CD1c-positive myeloid dendritic cell (primary cell): Measurements from ENCODE around the gene RASGRF2.
A peak's percentile ranks its signal among the peaks of the same experiment; 100 is the strongest.

Source experiments
- DNase-seq: peaks from one replicate; pipeline ENCODE4 v3.0.0-alpha.2; 2016; ENCODE audit errors: extremely low spot score

The RASGRF2 gene

GRCh38 chr5:81177061-81177460, 216.9 kb downstream of the RASGRF2 start:
- DNase-seq = no peak

- no peak for DNase-seq
Measured at GRCh38 chr5:81179959-81180358, 219.8 kb downstream of the RASGRF2 start.

- no peak for DNase-seq
Measured at GRCh38 chr5:81180780-81181460, 220.8 kb downstream of the RASGRF2 start.

GRCh38 chr5:81181576-81182316, 221.6 kb downstream of the RASGRF2 start:
- no peak for DNase-seq

- no peak for DNase-seq
Measured at GRCh38 chr5:81182396-81183390, 222.5 kb downstream of the RASGRF2 start.

- DNase-seq = no peak
Measured at GRCh38 chr5:81183811-81184748, 223.9 kb downstream of the RASGRF2 start.

GRCh38 chr5:81184749-81185110, 224.6 kb downstream of the RASGRF2 start:
- DNase-seq = no peak

- DNase-seq = no peak
Measured at GRCh38 chr5:81187885-81188284, 227.7 kb downstream of the RASGRF2 start.

- no peak for DNase-seq
Measured at GRCh38 chr5:81188962-81189361, 228.8 kb downstream of the RASGRF2 start.

GRCh38 chr5:81189875-81190498, 229.8 kb downstream of the RASGRF2 start:
- DNase-seq = no peak

- DNase-seq = no peak
Measured at GRCh38 chr5:81191726-81192372, 231.7 kb downstream of the RASGRF2 start.

- DNase-seq = no peak
Measured at GRCh38 chr5:81192373-81192750, 232.2 kb downstream of the RASGRF2 start.

- peak; percentile 74 for DNase-seq
Measured at GRCh38 chr5:81194633-81195334, 234.6 kb downstream of the RASGRF2 start.

GRCh38 chr5:81195335-81195929, 235.3 kb downstream of the RASGRF2 start:
- no peak for DNase-seq

GRCh38 chr5:81202655-81203054, 242.5 kb downstream of the RASGRF2 start:
- no peak for DNase-seq

GRCh38 chr5:81203729-81204128, 243.6 kb downstream of the RASGRF2 start:
- DNase-seq = no peak

- DNase-seq = no peak
Measured at GRCh38 chr5:81204205-81204604, 244.0 kb downstream of the RASGRF2 start.

GRCh38 chr5:81205058-81205457, 244.9 kb downstream of the RASGRF2 start:
- no peak for DNase-seq

GRCh38 chr5:81207009-81207408, 246.8 kb downstream of the RASGRF2 start:
- DNase-seq = no peak
